Right renal pelvis (tissue), 4 donors: ENCODE results near the gene PLA2G4D. TPM values are rescaled to one million over a fixed set of nuclear protein-coding genes. Genes with fewer than 3 reads are reported as not detected.
"Not testable (repeated sequence)": the region's sequence is repeated elsewhere in the genome, so short reads cannot be mapped to it uniquely, and the experiment has no call there.

Experiments
- DNase-seq, 4 donors: peaks; one replicate each; pipeline ENCODE4 v3.0.0-alpha.2; 2013; ENCODE audit warnings: low read depth in 4 of 4, low spot score in 3 of 4, missing footprints in 1 of 4
- polyA plus RNA-seq, 4 donors: library from polyadenylated mRNA; unstranded; fragments of 120-200 nt; gene quantifications; one replicate each; pipeline ENCODE4 v1.2.1, GENCODE V29; 2013; ENCODE audit not compliant: insufficient read length in 4 of 4

Gene PLA2G4D
- polyA plus RNA-seq, 4 donors = 0.07 to 0.09 TPM; not detected in 2

DNA sequence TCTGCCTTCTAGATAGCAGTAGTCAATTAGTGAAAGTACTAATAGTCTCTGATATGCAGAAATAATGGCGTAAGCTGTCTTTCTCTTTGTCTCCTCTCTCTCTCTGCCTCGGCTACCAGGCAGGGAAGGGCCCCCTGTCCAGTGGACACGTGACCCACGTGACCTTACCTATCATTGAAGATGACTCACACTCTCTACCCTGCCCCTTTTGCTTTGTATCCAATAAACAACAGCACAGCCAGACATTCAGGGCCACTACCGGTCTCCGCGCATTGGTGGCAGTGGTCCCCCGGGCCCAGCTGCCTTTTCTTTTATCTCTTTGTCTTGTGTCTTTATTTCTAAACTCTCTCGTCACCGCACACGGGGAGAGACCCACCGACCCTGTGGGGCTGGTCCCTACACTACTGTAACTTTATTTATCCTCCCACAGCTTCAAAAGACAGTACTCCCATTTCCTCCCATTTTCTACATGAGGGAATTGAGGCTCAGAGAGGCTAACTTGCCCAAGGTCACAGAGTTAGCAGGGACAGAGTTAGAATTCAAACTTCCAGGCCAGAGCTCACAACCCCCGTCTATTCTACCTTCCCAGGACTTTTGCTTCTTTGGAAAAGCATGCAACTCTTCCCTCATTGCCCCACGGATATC lies 2.5 kb downstream of the PLA2G4D start:
- DNase-seq = not testable (repeated sequence)

DNA sequence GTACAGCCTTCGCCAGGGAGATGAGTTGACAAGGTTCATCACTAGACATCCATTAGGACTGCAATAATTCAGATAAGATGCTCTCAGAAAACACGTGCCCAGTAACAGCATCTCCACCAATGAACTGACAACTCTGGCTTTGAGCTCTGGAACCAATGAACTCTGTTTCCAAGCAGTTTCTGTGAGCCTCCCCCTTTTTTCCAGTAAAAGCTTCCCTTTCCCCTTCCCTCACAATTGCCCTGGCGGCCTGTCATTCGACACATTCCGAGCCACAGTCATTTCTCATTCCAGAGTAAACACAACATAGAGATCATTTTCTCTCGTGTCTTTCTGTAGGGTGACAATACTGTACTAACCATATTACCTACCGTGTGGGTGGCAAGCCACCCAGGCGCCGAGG lies 3.6 kb downstream of the PLA2G4D start:
- DNase-seq = no peak

DNA sequence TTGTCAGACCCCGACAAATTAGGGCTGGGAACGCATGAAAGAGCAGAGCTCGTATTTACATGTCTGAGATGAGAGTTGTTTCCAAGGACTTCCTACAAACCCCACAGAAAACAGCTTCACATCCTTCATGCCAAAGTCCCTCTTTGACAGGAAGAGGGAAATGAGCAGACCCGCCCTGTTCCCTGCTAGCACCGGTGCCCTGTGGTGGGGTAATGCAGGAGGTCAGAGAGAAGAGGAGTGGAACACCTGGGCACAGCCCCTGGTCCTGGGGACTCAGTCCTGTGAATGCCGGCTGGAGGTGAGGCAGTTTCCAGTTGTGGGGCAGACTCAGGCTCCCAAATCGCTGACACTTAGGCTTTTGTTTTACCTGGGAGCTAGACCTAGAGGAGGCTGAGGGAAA lies 4.0 kb downstream of the PLA2G4D start:
- DNase-seq = no peak

DNA sequence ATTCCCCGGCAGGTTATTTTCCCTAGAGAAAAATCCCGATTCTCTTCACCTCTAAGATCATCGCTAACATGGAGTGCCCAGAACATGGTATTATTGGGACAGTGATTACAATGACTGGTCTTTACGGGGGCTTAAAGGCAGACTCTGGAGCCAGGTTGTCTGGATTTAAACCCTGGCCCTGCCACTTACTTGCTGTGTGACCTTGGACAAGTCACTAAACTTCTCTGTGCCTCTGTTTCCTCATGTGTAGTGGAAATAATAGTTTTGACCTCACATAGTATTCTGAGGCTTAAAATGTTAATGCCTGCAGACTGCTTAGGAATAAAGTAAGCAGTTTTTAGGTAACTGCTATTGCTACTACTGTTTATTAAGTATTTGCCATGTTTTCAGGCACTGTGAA lies 4.4 kb downstream of the PLA2G4D start:
- no peak for DNase-seq

DNA sequence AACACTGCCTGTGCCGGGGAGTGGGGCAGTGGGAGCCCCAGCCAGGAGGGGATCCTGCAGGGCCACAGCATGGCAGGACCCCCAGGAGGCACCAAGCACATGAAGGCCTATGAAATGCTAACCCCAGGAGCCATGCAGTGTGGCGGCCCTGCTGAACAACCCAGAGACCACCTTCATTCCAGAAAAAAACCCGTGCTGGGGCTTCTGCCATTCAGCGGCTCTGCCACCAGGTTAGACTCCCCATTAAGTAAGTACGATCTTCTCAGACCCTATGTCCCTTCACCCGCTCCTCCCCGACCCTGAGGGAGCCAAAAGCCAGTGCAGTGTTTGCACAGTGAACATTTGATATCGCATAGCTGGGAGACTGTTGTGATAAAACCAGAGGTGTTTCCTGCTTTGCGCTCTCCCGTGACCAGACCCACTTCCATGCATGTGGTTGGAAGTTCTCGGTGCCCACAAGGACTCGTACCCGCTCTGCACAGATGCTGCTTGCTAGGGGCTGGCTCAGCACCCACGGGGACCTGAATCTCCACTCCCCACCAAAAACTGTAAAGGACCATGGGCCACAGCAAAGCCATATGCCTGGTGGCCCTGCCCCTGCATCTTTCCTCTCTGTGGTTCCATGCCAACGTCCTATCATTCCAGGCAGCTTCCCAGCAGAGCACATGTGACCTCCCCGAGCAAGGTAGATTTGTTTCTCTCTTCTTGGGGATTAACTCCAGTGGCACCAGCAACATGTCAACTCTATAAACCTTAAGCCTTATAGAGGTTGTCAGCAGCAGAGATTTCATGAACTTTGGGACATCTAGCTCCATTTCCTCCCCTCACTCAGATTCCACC lies 5.3 kb downstream of the PLA2G4D start:
- no peak for DNase-seq

DNA sequence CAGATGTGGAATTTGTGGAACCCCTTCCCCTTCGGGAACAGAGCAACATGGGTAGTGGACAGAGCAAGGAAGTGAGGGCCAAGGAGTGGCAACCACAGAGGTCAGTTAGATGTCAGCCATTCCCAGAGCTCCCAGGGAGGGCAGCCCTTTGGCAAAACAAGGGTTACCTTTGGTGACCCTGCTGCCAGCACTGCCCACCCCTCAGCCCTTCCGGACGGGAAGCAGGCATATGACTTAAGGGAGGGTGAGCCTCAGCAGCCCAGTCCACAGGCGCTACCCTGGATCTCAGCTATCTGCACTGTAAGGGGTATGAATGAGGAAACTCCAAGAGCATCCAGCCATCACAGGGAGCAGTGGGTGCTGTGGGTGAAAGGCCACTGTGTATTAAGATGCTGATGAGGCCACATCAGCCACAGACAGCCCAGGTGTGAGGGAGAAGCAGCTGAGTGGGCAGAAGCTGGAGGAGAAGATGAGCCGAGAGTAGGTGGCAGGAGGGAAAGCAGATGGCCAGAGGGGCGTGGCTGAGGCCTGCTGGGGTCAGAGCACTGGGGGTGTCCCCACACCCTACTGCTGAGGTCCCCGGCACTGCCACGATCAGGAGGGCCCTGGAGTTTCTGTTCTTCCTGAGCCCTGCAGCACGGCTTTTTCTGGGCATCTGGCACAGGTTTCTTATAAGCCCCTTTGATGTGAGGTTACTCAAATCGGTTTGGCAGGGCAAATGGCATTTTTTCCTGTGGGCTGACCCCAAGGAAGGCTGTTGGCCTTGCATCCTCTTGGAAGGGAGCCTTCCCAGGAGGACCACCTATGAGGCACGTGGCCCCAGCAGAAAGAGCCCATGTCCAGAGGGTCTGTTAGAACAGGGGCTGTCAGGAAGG lies 6.2 kb downstream of the PLA2G4D start:
- DNase-seq = no peak

DNA sequence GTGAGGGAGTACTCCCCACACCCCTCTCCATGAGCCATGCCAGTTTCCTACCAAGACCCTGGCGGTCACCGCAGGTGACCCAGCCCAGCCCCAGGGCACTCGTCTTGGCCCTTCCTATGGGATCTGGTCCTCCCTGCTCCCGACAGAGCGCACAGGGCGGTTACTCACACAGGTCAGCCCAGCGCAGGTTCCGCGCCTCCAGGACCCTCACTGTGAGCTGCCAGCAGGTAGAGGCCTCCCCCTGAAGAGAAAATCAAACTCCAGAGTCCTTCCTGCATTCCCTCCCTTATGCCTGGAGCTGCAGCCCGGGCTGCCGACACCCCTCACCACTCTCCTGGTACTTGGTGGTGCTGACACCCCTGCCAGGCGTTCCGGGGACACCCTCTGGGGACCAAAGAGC lies 6.9 kb downstream of the PLA2G4D start:
- DNase-seq = no peak

DNA sequence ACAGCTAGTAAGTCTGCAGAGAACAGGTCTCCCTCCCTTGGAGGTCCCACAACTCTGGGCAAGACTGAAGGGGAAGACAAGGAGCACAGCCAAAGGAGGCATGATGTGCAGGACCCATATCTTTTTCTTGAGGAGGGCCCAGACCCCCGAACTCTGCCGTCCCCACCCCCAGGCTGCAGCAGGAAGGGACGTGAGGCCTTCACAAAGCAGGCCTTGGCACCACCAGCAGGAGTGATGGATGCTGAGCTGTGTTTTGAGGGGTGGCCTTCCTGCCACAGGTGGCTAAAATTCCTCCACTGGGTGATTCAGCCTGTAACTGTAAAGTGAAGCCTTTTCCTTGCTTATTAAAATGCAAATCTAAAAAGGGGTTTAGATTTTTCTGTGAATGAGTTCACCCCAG lies 8.6 kb downstream of the PLA2G4D start:
- DNase-seq = no peak

DNA sequence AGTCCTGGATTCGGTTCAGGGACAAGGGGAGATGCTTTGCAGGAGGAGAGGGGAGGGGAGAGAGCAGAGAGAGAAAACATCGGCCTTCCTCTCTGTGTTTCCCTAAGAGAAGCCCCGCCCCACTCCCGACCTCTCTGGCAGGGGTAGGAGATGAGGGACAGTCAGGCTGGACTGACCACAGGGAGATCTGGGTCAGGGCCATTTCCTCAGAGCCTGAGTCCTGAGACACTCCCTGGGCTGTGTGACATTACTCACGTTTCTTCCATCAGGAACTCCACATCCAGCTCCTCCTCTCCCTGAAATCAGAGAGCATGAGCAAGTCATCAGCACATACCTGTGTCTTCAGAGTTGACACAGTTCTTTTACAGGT lies 9.1 kb downstream of the PLA2G4D start:
- no peak for DNase-seq

DNA sequence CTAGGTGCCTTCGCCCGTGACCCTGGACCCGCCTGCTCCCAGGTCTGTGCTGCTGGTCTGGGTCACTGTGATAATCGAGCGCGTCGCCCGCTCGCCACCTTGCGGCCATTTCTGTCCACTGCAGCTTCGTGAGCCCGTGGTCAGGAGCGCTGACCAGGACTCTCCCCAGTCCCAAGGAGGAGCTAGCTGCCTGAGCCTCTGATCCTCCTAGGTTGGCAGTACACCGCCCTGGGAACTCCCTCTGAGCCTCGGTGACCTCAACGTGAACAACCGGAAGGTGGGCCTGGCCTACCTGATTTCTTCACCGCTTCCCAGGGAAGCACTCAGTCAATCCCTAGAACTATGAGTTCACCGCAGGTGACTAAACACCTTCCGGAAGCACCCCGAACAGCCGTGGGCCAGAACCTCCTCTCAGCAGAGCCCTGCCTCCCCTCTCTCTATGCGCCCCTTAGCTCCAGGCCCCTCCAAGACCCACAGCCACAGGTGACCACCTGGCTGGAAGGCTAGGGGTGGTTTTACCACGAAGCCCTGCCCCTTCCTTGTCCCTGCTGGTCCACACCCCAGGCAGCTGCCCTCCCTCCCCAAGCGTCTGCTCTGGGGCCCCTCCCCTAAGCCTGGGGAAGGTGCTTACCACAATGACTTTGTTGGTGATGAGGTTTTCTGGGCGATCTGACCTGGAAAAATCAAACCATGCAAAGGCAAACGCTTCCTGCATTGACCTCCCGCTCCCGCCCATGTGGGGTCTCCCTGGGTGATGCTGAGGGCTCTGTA lies 9.7 kb downstream of the PLA2G4D start:
- peak in 1 of 4 donors; percentile 56 for DNase-seq

DNA sequence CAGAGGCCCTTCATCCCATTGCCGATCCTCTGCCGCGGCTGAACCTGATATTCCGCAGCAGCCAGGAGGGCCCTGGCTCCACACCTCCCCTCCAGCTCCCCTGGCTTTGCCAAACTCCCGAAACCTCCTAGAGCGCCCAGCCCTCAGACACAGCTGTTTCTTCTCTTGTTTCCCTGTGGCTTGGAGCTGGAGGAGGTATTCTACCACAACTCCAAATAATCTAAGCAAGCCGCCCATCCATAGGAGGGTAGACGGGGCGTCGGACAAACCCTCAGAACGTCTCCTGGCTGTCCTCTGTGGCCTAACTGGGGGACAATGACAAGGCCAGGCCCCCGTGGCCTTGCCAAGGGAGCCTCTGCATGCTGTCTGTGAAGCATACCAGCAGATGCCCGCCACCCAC lies 10.4 kb downstream of the PLA2G4D start:
- DNase-seq = no peak

DNA sequence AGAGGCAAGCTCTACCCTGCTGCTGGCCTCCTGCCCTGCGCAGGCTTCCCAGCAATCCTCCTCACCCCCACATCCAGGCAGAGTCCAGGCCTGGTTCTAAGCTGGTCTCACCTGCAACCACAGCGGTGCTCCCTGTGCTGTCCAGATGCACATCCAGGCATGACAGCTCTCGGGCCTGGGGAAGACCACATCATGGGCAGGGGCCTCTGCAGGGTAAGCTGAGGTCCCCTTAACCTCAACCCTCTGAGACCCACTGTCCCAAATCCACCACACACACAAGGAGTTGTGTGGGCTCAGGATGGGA lies 10.8 kb downstream of the PLA2G4D start:
- no peak for DNase-seq

DNA sequence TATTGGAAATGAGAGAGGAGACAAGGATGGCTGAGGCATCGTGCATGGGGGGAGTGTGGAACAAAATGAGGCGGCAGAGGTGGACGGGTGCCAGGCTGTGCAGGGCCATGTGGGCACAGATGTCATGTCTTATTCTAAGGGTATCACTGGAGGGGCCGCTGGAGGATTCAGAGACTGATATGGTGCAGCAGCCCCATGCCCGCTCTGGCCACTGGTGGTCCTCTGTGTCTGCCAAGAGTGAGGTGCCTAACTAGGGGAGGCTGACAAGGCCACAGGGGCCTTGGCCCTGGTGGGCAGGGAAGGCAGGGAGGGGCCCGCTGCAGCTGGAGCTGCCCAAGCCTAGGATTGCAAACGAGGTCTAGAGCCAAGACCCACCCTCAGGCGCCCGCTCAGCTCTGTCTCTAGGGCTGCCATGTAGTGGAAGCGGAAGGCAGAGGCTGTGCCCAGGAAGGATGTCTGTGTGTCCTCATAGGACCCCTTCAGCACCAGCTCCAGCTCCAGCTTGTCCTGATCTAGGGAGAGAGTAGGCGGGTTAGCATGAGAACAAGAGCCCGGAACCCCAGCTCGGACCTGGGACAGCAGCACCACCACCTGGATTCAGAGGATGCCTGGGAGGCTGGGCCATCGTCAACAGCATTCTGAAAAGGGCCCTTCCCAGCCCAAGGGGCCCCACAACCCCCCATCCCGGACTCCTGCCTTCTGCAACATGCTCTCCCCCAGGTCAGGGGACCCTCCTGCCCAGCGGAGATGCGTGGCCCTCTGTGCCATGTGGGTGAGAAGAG lies 11.3 kb downstream of the PLA2G4D start:
- DNase-seq = no peak

DNA sequence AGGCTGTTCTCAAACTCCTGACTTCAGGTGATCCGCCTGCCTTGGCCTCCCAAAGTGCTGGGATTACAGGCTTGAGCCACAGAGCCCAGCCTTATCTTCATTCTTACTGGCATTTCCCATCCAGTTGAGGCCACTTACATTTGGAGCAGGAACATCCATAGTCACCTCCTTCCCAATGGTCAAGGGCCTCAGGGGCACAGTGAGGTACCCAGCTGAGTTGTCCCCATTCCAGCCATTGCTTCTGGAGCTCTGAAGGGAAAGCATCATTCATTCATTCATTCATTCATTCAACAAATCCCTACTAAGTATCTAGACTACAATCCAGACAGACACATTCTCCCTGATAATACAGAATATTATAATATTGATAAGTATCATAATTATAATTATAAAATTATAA lies 12.2 kb downstream of the PLA2G4D start:
- DNase-seq = no peak

DNA sequence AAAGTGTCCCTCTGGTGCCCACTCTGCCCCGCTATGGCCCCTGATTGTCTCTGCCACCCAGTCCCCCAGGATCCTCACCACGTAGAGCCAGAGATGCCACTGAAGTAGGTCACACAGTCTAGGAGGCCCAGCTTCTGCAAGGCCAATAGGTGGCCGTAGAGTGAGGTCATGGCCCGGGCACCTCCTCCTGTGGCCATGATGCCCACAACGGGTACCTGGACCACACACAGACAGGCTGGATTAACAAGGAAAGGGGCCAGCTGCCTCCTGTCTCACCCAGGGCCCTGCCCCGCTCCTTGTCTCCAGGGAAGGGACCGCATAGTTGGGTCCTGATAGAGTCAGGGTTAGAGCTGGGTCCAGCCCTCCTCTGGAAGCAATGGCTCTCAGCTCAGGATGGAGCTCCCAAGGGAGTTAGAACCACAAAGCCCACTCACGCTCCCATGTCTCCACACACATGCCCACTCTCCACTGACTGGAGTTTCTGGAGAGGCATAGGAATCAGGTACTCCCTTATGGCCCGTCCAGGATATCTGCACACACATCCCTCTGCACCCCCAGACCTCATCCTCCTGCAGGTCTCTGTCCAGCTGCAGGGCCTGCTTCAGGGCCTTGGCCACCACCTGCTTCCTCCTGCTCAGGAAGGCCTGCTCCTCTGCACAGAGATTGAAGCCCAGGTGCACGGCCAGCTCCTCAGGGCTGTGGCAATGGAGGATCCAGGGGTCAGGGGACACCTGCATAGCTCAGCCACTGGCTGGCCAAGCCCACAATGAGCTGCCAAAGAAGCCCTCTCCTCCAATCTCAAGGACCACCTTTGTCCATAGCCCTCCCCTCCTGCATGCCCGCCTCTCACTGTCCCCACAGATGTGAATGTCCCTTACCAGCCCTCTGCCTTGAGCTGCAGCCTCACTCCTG lies 13.2 kb downstream of the PLA2G4D start:
- DNase-seq = no peak

DNA sequence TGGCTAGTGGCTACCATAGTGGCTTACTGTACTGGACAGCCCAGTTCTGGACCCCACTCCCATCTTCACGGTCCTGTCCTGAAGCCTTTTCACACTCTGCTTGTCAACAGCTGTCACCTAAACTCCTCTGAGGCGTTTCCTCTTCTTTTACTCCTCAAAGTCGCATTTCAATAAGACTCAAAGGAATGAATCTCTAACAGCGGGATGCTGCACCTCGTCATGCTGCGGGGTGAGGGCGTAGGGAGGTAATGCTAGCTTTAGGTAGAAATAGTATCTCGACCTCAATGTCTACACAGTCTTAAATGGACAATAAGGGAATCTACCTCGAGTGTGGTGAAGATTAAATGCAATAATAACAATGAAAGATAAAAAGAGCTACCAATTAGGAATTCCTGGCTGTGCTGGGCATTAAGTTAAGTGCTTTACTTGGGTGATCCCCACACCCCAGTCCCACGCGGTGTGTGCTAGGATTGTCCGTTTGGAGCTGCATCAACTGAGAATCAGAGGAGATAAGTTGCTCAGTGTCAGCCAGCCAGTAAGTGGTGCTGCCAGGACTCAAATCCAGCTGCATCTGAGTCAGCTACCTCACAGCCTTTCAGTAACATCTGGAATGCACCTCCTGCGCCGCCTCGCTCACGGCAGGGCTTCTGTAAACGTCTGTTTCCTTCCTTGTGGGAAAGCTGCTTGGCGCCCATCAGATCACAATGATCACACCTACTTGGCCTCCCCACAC lies 14.0 kb downstream of the PLA2G4D start:
- no peak for DNase-seq

DNA sequence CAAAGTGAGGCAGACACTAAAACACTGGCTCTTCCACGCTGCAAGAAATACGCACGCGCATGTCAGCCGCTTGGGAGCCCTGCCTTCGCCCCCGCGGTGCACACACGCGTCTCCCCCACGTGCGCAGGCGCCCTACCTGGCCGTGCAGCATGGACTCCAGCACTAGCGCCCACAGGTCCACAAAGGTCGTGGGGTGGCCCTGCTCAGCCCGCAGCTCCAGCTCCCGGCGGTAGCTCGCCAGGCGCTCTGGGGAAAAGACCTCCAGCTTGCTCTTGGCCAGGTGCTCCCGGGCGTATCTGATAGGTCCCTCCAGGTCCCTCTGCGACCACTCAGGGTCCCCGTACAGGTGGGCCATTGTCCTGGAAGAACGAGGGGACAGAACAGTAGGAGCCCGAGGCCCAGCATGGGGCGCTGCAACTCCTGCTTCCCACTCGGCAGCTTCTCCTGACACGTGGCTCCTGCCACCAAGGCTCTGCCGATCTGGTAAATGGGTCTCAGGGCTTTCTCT lies 14.9 kb downstream of the PLA2G4D start:
- no peak for DNase-seq

DNA sequence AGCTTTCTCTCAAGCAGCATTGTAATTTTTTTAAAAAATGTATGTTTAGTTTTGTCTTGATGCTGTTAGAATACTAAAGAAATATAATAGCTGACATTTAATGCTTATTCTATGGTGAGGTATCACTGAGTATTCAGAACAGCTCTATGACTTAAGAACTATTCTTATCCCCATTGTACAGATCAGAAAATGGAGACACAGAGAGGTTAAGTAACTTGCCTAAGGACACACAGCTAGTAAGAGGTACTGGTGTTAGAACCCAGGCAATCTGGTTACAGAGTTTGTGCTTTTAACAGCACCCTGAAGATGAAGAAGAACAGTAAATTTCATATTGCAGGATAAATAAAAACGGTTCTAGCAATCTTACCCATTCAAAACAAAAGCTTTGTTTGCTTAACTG lies 15.5 kb downstream of the PLA2G4D start:
- DNase-seq = no peak
